H1 (cell line): ENCODE results near the gene ITPR1.

Experiments
- CBX8 ChIP-seq: fragments of 300-800, 300-1000 bp; sonication (generic); IDR thresholded peaks from 2 replicates; pipeline ENCODE4 v1.7.1; 2016; ENCODE audit warnings: low read depth, low read length, borderline replicate concordance
- CHD2 ChIP-seq: IDR thresholded peaks from 2 replicates; pipeline ENCODE4 v1.6.1; 2012; ENCODE audit warnings: low read length, improper control_type of control experiment
- CTCF ChIP-seq, 3 experiments: IDR thresholded peaks; 1 replicate in 2 of 3; 2 replicates in 1 of 3; pipeline versions ENCODE4 v1.5.1 to v1.6.1; 2011; ENCODE audit warnings: low read length in 3 of 3, mild to moderate bottlenecking in 3 of 3, inconsistent platforms in 2 of 3, low read depth in 1 of 3, moderate library complexity in 1 of 3; ENCODE audit not compliant: insufficient read depth in 1 of 3; ENCODE audit errors: control extremely low read depth in 1 of 3
- POLR2A ChIP-seq, 2 experiments: IDR thresholded peaks; 1 replicate in 1 of 2; 2 replicates in 1 of 2; pipeline ENCODE4 v1.6.1; 2011; ENCODE audit warnings: low read depth in 2 of 2, low read length in 2 of 2, mild to moderate bottlenecking in 2 of 2; ENCODE audit errors: control extremely low read depth in 1 of 2
- SIN3A ChIP-seq, 2 experiments: IDR thresholded peaks in 1 of 2; conservative IDR thresholded peaks in 1 of 2; 2 replicates each; pipeline ENCODE4 v1.6.1; 2011 to 2012; ENCODE audit warnings: low read length in 2 of 2, improper control_type of control experiment in 1 of 2, low read depth in 1 of 2, mild to moderate bottlenecking in 1 of 2
- ZNF274 ChIP-seq: IDR thresholded peaks from 2 replicates; pipeline ENCODE4 v1.7.0; 2012; ENCODE audit warnings: low read length, borderline replicate concordance; ENCODE audit errors: extremely low read depth

GRCh38 chr3:4514321-4514720 is 21.2 kb downstream of the ITPR1 start:
- no peak for TF ChIP-seq CTCF (IDR thresholded peaks at IDR 0.05; ENCODE audit: control extremely low read depth in 1 of 3, insufficient read depth in 1 of 3, low read depth in 1 of 3, low read length in 3 of 3)
- no peak for TF ChIP-seq CHD2
- no peak for TF ChIP-seq POLR2A (IDR thresholded peaks at IDR 0.05; ENCODE audit: control extremely low read depth in 1 of 2, low read depth in 2 of 2, low read length in 2 of 2)
- TF ChIP-seq SIN3A (conservative IDR thresholded peaks at IDR 0.05 in 1 of 2, IDR thresholded peaks at IDR 0.05 in 1 of 2; ENCODE audit: low read depth in 1 of 2, low read length in 2 of 2) = no peak
- no peak for TF ChIP-seq CBX8
- no peak for TF ChIP-seq ZNF274
